GM19372 (cell line): ENCODE data around the gene GPR150.

ENCODE experiments used
- ATAC-seq: cut with Tn5 transposase; IDR thresholded peaks from one replicate; pipeline ENCODE4 v1.9.1; 2021; ENCODE audit warnings: mild to moderate bottlenecking, low read depth, moderate library complexity; ENCODE audit not compliant: unreplicated experiment

GPR150 gene

GRCh38 chr5:95647886-95648860 lies 28.3 kb downstream of the GPR150 start:
- no peak for ATAC-seq

- ATAC-seq: no peak
Measured at GRCh38 chr5:95649274-95649673, 29.4 kb downstream of the GPR150 start.

- ATAC-seq: no peak
Measured at GRCh38 chr5:95649842-95650620, 30.1 kb downstream of the GPR150 start.

GRCh38 chr5:95652849-95653248 lies 33.0 kb downstream of the GPR150 start:
- no peak for ATAC-seq

- no peak for ATAC-seq
Measured at GRCh38 chr5:95654196-95654595, 34.3 kb downstream of the GPR150 start.

- ATAC-seq: no peak
Measured at GRCh38 chr5:95655575-95655974, 35.7 kb downstream of the GPR150 start.

- ATAC-seq: no peak
Measured at GRCh38 chr5:95660060-95660459, 40.2 kb downstream of the GPR150 start.

GRCh38 chr5:95662946-95663345 lies 43.1 kb downstream of the GPR150 start:
- ATAC-seq: no peak

- no peak for ATAC-seq
Measured at GRCh38 chr5:95664204-95664786, 44.4 kb downstream of the GPR150 start.

GRCh38 chr5:95667061-95667618 lies 47.3 kb downstream of the GPR150 start:
- no peak for ATAC-seq

GRCh38 chr5:95667678-95668077 lies 47.8 kb downstream of the GPR150 start:
- ATAC-seq: no peak

GRCh38 chr5:95668216-95668615 lies 48.3 kb downstream of the GPR150 start:
- ATAC-seq: no peak

- ATAC-seq: no peak
Measured at GRCh38 chr5:95668728-95669127, 48.8 kb downstream of the GPR150 start.

- no peak for ATAC-seq
Measured at GRCh38 chr5:95669540-95669939, 49.7 kb downstream of the GPR150 start.

- ATAC-seq: no peak
Measured at GRCh38 chr5:95669985-95670384, 50.1 kb downstream of the GPR150 start.

- ATAC-seq: no peak
Measured at GRCh38 chr5:95670568-95670967, 50.7 kb downstream of the GPR150 start.
